Adrenal gland (tissue), 12 donors: ENCODE data around the gene RCN2. TPM values are rescaled to one million over a fixed set of nuclear protein-coding genes. Genes with fewer than 3 reads are reported as not detected.

ENCODE experiments used
- DNase-seq, 7 donors: peaks; one replicate each; pipeline ENCODE4 v3.0.0-alpha.2; 2019 to 2020
- H3K27ac ChIP-seq, 5 donors: fragments of 200-600 bp; sonication (generic) in 4 of 5; 1 replicate in 3 of 5; 2 replicates in 2 of 5; pipeline versions ENCODE4 v1.5.1 to v1.8.0; 2016 to 2020; ENCODE audit warnings: mild to moderate bottlenecking in 1 of 5
- H3K27me3 ChIP-seq: fragments of 200-600 bp; 2 replicates; pipeline ENCODE4 v1.8.0; 2021
- H3K36me3 ChIP-seq, 2 donors: fragments of 200-600 bp; replicated peaks in 1 of 2; 1 replicate in 1 of 2; 2 replicates in 1 of 2; pipeline versions ENCODE4 v1.5.1 to v1.8.0; 2018 to 2022
- H3K4me1 ChIP-seq, 2 donors: fragments of 200-600 bp; replicated peaks in 1 of 2; 1 replicate in 1 of 2; 2 replicates in 1 of 2; pipeline versions ENCODE4 v1.5.1 to v1.8.0; 2018 to 2021
- H3K4me3 ChIP-seq, 4 donors: fragments of 200-600 bp; sonication (generic) in 3 of 4; one replicate each; pipeline ENCODE4 v1.5.1; 2016 to 2018
- H3K9me3 ChIP-seq, 3 donors: fragments of 200-600 bp; sonication (generic) in 1 of 3; replicated peaks in 1 of 3; 1 replicate in 2 of 3; 2 replicates in 1 of 3; pipeline versions ENCODE4 v1.5.1 to v1.8.0; 2016 to 2021
- POLR2A ChIP-seq, 2 donors: fragments of 450-650 bp; IDR thresholded peaks; one replicate each; pipeline ENCODE4 v1.6.1; 2017; ENCODE audit warnings: antibody characterized with exemption in 2 of 2, mild to moderate bottlenecking in 2 of 2, moderate library complexity in 1 of 2
- WGBS, 4 donors: extraction: QIAGEN DNeasy Blood & Tissue Kit in 2 of 4; methylation state at CpG; one replicate each; pipeline versions ENCODE4 v1.1.5 to v1.1.7; 2013 to 2017; 5-methylcytosine and 5-hydroxymethylcytosine counted together
- intact Hi-C, 2 donors: fragments of 100-400 bp; cut with DNase I; formaldehyde crosslinking; loops; one replicate each; pipeline versions ENCODE4 v1.14.1 to v1.15.0; 2022 to 2023
- polyA plus RNA-seq, 3 donors: library from polyadenylated mRNA; stranded (reverse); fragments of 200-250 nt in 2 of 3; fragments of 350-450 nt in 1 of 3; fragmentation: Illumina TruSeq in 1 of 3; extraction: RNeasy Lipid Tissue Mini Kit (QIAGEN cat#74804) in 1 of 3; gene quantifications; one replicate each; pipeline ENCODE4 v1.2.3, GENCODE V29; 2013 to 2014
- total RNA-seq, 9 donors: library from RNA; depleted of rRNA in 4 of 9; stranded (reverse); fragments of >200 nt in 4 of 9; fragments of 120-200 nt in 1 of 9; fragmentation: NEBNext Ultra II Directional in 1 of 9; extraction: Animal tissue kit (Norgen Biotek cat#: 25700) in 1 of 9; gene quantifications; one replicate each; pipeline versions ENCODE4 v1.1.0 to v1.2.4, GENCODE V29; 2013 to 2023
- TF ChIP-seq, protein P1 (sequence below), 6 experiments: fragments of 450-650 bp in 4 of 6; fragments of 200-600 bp in 2 of 6; sonication (generic) in 1 of 6; IDR thresholded peaks; 1 replicate in 5 of 6; 2 replicates in 1 of 6; pipeline versions ENCODE4 v1.5.1 to v1.8.0; 2016 to 2021; ENCODE audit warnings: antibody characterized with exemption in 6 of 6, mild to moderate bottlenecking in 2 of 6, moderate library complexity in 1 of 6
- donor health status: healthy with polysubstance abuse.
- donor health status: Bipolar disorder and iron deficiency.
- donor health status: DM: yes; HTN: yes; CAD: no.
- donor health status: DM: no; HTN: no; CAD: no.
- donor health status: DM: no; HTN: no; CAD: no.
- donor health status: DM: yes; HTN: yes; CAD: no.

Gene RCN2
- total and polyA plus RNA-seq, 12 donors: 9.7 to 58.6 (median 30.5) TPM

- Histone ChIP-seq H3K36me3 (no peaks in the 10 kb centered on the region), H3K27me3 (no peaks in the 10 kb centered on the region), H3K4me1 (peaks cover 14 to 32% of the 10 kb centered on the region in 2 donors), H3K4me3 (peak overlapping the region; percentile 71 to 91 (median 87)), H3K27ac (peak overlapping the region; percentile 63 to 93 (median 92)), H3K9me3 (no peaks in the 10 kb centered on the region)
- 1 to 4% (median 2%) methylated on average over 3 to 29 of the region's 29 CpGs for WGBS, 4 donors
- DNase-seq: peak in 6 of 7 donors; percentile 20 to 61 (median 31)
- intact Hi-C loops: no loop called here
- TF ChIP-seq POLR2A (IDR thresholded peaks at IDR 0.05): no peak
- TF ChIP-seq, protein P1, sequence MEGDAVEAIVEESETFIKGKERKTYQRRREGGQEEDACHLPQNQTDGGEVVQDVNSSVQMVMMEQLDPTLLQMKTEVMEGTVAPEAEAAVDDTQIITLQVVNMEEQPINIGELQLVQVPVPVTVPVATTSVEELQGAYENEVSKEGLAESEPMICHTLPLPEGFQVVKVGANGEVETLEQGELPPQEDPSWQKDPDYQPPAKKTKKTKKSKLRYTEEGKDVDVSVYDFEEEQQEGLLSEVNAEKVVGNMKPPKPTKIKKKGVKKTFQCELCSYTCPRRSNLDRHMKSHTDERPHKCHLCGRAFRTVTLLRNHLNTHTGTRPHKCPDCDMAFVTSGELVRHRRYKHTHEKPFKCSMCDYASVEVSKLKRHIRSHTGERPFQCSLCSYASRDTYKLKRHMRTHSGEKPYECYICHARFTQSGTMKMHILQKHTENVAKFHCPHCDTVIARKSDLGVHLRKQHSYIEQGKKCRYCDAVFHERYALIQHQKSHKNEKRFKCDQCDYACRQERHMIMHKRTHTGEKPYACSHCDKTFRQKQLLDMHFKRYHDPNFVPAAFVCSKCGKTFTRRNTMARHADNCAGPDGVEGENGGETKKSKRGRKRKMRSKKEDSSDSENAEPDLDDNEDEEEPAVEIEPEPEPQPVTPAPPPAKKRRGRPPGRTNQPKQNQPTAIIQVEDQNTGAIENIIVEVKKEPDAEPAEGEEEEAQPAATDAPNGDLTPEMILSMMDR (IDR thresholded peaks at IDR 0.05): no peak
Observed at GRCh38 chr15:76904461-76905012, 27.0 kb upstream of the RCN2 start.

DNA sequence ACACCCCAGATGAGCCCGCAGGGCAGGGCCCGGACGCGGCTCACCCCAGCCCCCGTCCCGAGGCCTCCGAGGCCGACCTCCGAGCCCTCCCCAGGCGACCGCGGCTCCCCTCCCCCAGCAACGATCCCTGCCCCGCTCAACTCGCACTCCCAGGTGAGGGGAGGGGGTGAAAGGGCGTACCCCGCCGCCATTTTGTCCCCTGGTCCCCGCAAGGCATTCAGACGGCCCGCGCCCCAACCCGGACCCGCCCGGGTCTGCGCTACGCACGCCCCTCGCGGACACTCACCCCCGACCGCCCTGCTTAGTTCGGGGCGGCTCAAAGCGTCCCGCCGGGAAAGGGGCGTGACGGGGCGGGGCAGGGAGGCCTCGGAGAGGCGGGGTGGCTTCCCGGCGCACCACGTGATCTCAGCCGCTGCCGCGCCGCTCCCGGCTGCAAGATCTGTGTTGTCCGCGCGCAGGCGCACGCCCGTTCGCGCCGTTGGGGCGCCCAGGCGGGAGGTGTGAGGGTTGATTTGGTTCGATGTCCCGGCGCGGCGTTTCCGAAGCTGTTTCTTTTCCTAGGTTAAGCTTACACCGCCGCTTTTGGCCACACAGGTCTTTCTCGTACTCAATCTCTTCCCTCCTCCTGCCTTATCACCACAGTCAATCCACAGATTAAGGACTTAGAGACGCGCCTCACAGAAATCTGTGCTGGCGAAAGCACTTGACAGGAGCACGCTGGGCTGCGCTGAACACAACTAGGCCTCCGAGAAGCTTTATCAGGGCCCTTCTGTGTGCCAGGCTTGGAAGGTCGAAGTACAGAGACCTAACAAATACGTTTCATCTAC, 26.3 kb upstream of the RCN2 start, which contains the start of gene SCAPER:
Gene SCAPER, minus strand, starts transcription at position 328 of the 827 bp plus-strand sequence. CDS start 21,523 bp downstream, outside the sequence.
- H3K4me1 ChIP-seq: peaks cover 14 to 32% of the 10 kb centered on the region in 2 donors
- no peaks in the 10 kb centered on the region for H3K36me3 ChIP-seq
- WGBS, 4 donors: 0 to 4% (median 0%) methylated on average over 14 to 78 of the region's 78 CpGs
- H3K27me3 ChIP-seq: no peaks in the 10 kb centered on the region
- intact Hi-C loops: no loop called here
- H3K4me3 ChIP-seq: peak within 1 kb of the TSS; percentile 71 to 91 (median 87)
- H3K27ac ChIP-seq: peak within 1 kb of the TSS; percentile 63 to 93 (median 92)
- no peaks in the 10 kb centered on the region for H3K9me3 ChIP-seq
- peak; percentile 91 to 95 (median 94) for DNase-seq
- TF ChIP-seq POLR2A (IDR thresholded peaks at IDR 0.05): peak; percentile 47 to 81
- TF ChIP-seq, protein P1 (IDR thresholded peaks at IDR 0.05): peak in 2 of 6 experiments; percentile 9 to 27

DNA sequence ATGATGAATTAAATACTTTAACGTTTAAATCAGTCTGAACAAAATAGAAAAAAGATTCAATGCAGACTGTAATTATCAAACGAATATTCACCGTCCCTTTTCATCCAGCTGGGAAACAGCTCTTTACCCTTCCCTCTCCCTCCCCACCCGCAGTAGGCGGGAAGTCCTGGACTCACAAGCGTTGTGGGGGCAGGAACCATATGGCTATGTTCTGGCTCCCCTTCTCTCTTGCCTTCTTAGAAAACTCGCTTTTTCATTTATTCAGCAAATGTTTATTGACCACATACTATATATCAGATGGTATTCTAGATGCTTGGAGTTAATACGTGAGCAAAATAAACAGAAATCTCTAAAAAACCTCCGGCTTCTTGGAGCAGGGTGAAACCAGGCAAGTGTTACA, 25.7 kb upstream of the RCN2 start:
- intact Hi-C loops: no loop called here
- 36 to 43% (median 40%) methylated on average over 9 of the region's 9 CpGs for WGBS, 4 donors
- Histone ChIP-seq H3K27ac (peak overlapping the region in 4 of 5 donors; percentile 79 to 93 (median 92)), H3K36me3 (no peaks in the 10 kb centered on the region), H3K4me1 (peaks cover 14 to 32% of the 10 kb centered on the region in 2 donors), H3K4me3 (peak overlapping the region in 2 of 4 donors; percentile 87), H3K27me3 (no peaks in the 10 kb centered on the region), H3K9me3 (no peaks in the 10 kb centered on the region)
- no peak for TF ChIP-seq POLR2A (IDR thresholded peaks at IDR 0.05)
- TF ChIP-seq, protein P1 (IDR thresholded peaks at IDR 0.05): no peak
- DNase-seq: no peak

DNA sequence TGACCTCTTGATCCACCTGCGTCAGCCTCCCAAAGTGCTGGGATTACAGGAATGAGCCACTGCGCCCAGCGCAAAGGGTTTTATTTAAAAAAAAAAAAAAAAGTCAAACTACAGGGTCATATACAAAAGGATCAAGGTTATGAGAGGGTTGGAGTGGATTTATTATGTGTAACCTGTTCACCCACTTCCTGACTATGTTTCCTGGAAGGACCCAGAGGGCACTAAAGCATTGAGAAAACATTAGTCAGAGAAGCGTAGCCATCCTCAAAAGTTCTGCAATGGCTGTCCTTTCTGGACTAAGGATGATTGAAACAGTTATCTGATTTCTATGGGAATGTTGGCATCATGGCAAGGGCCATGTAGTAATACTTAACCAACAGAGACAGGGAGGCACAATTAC, 19.1 kb upstream of the RCN2 start:
- H3K9me3 ChIP-seq: no peaks in the 10 kb centered on the region
- intact Hi-C loops: no loop called here
- H3K27ac ChIP-seq: no peak overlapping the region
- WGBS, 4 donors: 70 to 87% (median 80%) methylated on average over 4 of the region's 4 CpGs
- H3K4me3 ChIP-seq: no peak overlapping the region
- DNase-seq: no peak
- no peaks in the 10 kb centered on the region for H3K36me3 ChIP-seq
- TF ChIP-seq, protein P1 (IDR thresholded peaks at IDR 0.05): no peak
- no peak for TF ChIP-seq POLR2A (IDR thresholded peaks at IDR 0.05)
- H3K4me1 ChIP-seq: no peaks in the 10 kb centered on the region
- H3K27me3 ChIP-seq: no peaks in the 10 kb centered on the region
